Measurements from ENCODE around the gene ARID2.

ARID2 gene

DNA sequence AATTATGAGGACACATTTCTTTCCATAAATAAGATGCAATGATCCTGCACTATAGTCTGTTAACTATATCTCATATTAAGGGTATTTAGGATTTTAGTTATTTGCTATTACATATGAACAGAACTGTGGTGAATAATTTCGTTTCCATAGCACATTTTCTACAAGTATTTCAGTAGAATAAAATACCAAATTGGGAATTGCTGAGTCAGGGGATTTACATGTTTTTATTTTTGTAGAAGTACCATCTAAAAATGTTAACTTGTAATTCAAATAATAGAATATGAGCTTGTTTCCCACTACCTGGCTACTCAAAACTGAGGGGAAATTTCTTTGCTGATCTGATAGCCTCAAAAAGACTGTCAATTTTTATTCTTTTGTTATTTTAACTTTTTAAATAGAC lies 136.8 kb downstream of the ARID2 start:
- no peak overlapping the region for H2AK5ac ChIP-seq (ENCODE audit: low read depth, low read length)
- no peak overlapping the region for H3K9ac ChIP-seq (ENCODE audit: low read depth, low read length, poor library complexity)
- H3K14ac ChIP-seq (ENCODE audit: low read length) = no peak overlapping the region
- no peak overlapping the region for H2BK5ac ChIP-seq (ENCODE audit: low read length)
- H3K4me3 ChIP-seq (ENCODE audit: low read length in 2 of 2) = no peak overlapping the region
- H2BK120ac ChIP-seq (ENCODE audit: low read depth, low read length) = no peak overlapping the region
- H4K8ac ChIP-seq (ENCODE audit: low read depth, low read length) = no peak overlapping the region
- no CpG with 5 or more reads among the region's 1 CpG for WGBS, 2 donors (ENCODE audit: extremely low coverage in 2 of 2, insufficient read length in 2 of 2, insufficient replicate concordance in 1 of 2)
- DNase-seq (ENCODE audit: low spot score) = no peak
- H3K36me3 ChIP-seq (replicated peaks in 1 of 2; ENCODE audit: control insufficient read depth in 2 of 2, insufficient read depth in 2 of 2, low read length in 2 of 2) = peaks cover 8 to 92% of the 10 kb centered on the region in 2 donors
- no peaks in the 10 kb centered on the region for H3K9me3 ChIP-seq (replicated peaks in 1 of 2; ENCODE audit: control insufficient read depth in 2 of 2, insufficient read depth in 1 of 2, low read depth in 1 of 2, low read length in 2 of 2)
- H3K27ac ChIP-seq (replicated peaks; ENCODE audit: low read length) = no peak overlapping the region
- H3K79me1 ChIP-seq (ENCODE audit: low read depth, low read length) = no peaks in the 10 kb centered on the region
- no peaks in the 10 kb centered on the region for H3K4me1 ChIP-seq (ENCODE audit: control insufficient read depth in 2 of 2, insufficient read depth in 1 of 2, low read depth in 1 of 2, low read length in 2 of 2)
- H3K18ac ChIP-seq (ENCODE audit: low read length) = no peak overlapping the region
- no peak overlapping the region for H2AFZ ChIP-seq (ENCODE audit: low read length)
- no peak overlapping the region for H3K4me2 ChIP-seq (ENCODE audit: insufficient read depth, low read length, poor library complexity, severe bottlenecking)
- no peaks in the 10 kb centered on the region for H3K27me3 ChIP-seq (ENCODE audit: control insufficient read depth in 3 of 3, insufficient read depth in 3 of 3, low read depth in 1 of 3, low read length in 3 of 3)
- H2BK15ac ChIP-seq (ENCODE audit: low read length) = no peak overlapping the region
- no peak overlapping the region for H4K91ac ChIP-seq (ENCODE audit: low read depth, low read length, poor library complexity)
- H3K23ac ChIP-seq (ENCODE audit: low read depth, low read length, poor library complexity) = no peak overlapping the region
- H2BK12ac ChIP-seq (ENCODE audit: low read length) = no peak overlapping the region
- no peak overlapping the region for H3K4ac ChIP-seq (ENCODE audit: low read length)

DNA sequence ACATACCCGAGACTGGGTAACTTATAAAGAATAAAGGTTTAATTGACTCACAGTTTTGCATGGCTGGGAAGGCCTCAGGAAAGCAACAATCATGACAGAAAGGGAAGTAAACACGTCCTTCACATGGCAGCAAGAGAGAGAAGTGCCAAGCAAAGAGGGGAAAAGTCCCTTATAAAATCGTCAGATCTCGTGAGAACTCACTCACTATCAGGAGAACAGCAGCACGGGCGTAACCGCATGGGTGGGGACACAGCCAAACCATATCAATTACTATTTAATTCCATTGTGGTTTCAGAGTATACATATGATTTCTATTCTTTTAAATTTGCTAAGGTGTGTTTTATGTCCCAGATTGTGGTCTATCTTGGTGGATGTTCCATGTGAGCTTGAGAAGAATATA lies 142.9 kb downstream of the ARID2 start:
- Histone ChIP-seq H2BK120ac (ENCODE audit: low read depth, low read length) (no peak overlapping the region), H3K9me3 (replicated peaks in 1 of 2; ENCODE audit: control insufficient read depth in 2 of 2, insufficient read depth in 1 of 2, low read depth in 1 of 2, low read length in 2 of 2) (peaks cover 2 to 37% of the 10 kb centered on the region in 2 donors), H3K14ac (ENCODE audit: low read length) (no peak overlapping the region), H2BK12ac (ENCODE audit: low read length) (no peak overlapping the region), H3K23ac (ENCODE audit: low read depth, low read length, poor library complexity) (no peak overlapping the region), H3K79me1 (ENCODE audit: low read depth, low read length) (no peaks in the 10 kb centered on the region), H3K36me3 (replicated peaks in 1 of 2; ENCODE audit: control insufficient read depth in 2 of 2, insufficient read depth in 2 of 2, low read length in 2 of 2) (peaks cover 14 to 93% of the 10 kb centered on the region in 2 donors), H2AFZ (ENCODE audit: low read length) (no peak overlapping the region), H2AK5ac (ENCODE audit: low read depth, low read length) (no peak overlapping the region), H3K4me2 (ENCODE audit: insufficient read depth, low read length, poor library complexity, severe bottlenecking) (no peak overlapping the region), H4K91ac (ENCODE audit: low read depth, low read length, poor library complexity) (no peak overlapping the region), H3K4me1 (ENCODE audit: control insufficient read depth in 2 of 2, insufficient read depth in 1 of 2, low read depth in 1 of 2, low read length in 2 of 2) (no peaks in the 10 kb centered on the region), H3K27me3 (ENCODE audit: control insufficient read depth in 3 of 3, insufficient read depth in 3 of 3, low read depth in 1 of 3, low read length in 3 of 3) (no peaks in the 10 kb centered on the region), H2BK15ac (ENCODE audit: low read length) (no peak overlapping the region), H3K9ac (ENCODE audit: low read depth, low read length, poor library complexity) (no peak overlapping the region), H4K8ac (ENCODE audit: low read depth, low read length) (no peak overlapping the region), H3K4me3 (ENCODE audit: low read length in 2 of 2) (no peak overlapping the region), H3K27ac (replicated peaks; ENCODE audit: low read length) (no peak overlapping the region), H2BK5ac (ENCODE audit: low read length) (no peak overlapping the region), H3K18ac (ENCODE audit: low read length) (no peak overlapping the region), H3K4ac (ENCODE audit: low read length) (no peak overlapping the region)
- no CpG with 5 or more reads among the region's 7 CpGs for WGBS, 2 donors (ENCODE audit: extremely low coverage in 2 of 2, insufficient read length in 2 of 2, insufficient replicate concordance in 1 of 2)
- no peak for DNase-seq (ENCODE audit: low spot score)

DNA sequence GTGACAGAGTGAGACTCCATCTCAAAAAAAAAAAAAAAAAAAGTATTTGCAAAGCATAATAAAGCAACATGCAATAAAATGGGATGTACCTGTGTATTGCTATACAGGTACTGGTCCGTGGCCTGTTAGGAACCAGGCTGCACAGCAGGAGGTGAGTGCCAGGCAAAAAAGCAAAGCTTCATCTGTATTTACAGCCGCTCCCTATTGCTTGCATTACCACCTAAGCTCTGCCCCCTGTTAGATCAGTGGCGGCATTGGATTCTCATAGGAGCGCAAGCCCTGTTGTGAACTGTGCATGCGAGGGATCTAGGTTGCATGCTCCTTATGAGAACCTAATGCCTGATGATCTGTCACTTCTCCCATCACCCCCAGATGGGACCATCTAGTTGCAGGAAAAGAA lies 147.6 kb downstream of the ARID2 start:
- Histone ChIP-seq H4K8ac (ENCODE audit: low read depth, low read length) (no peak overlapping the region), H2BK15ac (ENCODE audit: low read length) (no peak overlapping the region), H2AK5ac (ENCODE audit: low read depth, low read length) (no peak overlapping the region), H2BK12ac (ENCODE audit: low read length) (no peak overlapping the region), H3K4ac (ENCODE audit: low read length) (no peak overlapping the region), H3K9me3 (replicated peaks in 1 of 2; ENCODE audit: control insufficient read depth in 2 of 2, insufficient read depth in 1 of 2, low read depth in 1 of 2, low read length in 2 of 2) (peaks cover 2 to 38% of the 10 kb centered on the region in 2 donors), H3K4me3 (ENCODE audit: low read length in 2 of 2) (no peak overlapping the region), H2AFZ (ENCODE audit: low read length) (no peak overlapping the region), H2BK120ac (ENCODE audit: low read depth, low read length) (no peak overlapping the region), H3K27ac (replicated peaks; ENCODE audit: low read length) (no peak overlapping the region), H3K4me1 (ENCODE audit: control insufficient read depth in 2 of 2, insufficient read depth in 1 of 2, low read depth in 1 of 2, low read length in 2 of 2) (peaks cover 0 to 8% of the 10 kb centered on the region in 2 donors), H3K4me2 (ENCODE audit: insufficient read depth, low read length, poor library complexity, severe bottlenecking) (no peak overlapping the region), H3K18ac (ENCODE audit: low read length) (no peak overlapping the region), H3K9ac (ENCODE audit: low read depth, low read length, poor library complexity) (no peak overlapping the region), H3K14ac (ENCODE audit: low read length) (no peak overlapping the region), H3K27me3 (ENCODE audit: control insufficient read depth in 3 of 3, insufficient read depth in 3 of 3, low read depth in 1 of 3, low read length in 3 of 3) (no peaks in the 10 kb centered on the region), H3K23ac (ENCODE audit: low read depth, low read length, poor library complexity) (no peak overlapping the region), H4K91ac (ENCODE audit: low read depth, low read length, poor library complexity) (no peak overlapping the region), H3K36me3 (replicated peaks in 1 of 2; ENCODE audit: control insufficient read depth in 2 of 2, insufficient read depth in 2 of 2, low read length in 2 of 2) (peaks cover 14 to 86% of the 10 kb centered on the region in 2 donors), H2BK5ac (ENCODE audit: low read length) (no peak overlapping the region), H3K79me1 (ENCODE audit: low read depth, low read length) (no peaks in the 10 kb centered on the region)
- no peak for DNase-seq (ENCODE audit: low spot score)
- WGBS, 2 donors (ENCODE audit: extremely low coverage in 2 of 2, insufficient read length in 2 of 2, insufficient replicate concordance in 1 of 2) = no CpG with 5 or more reads among the region's 5 CpGs

DNA sequence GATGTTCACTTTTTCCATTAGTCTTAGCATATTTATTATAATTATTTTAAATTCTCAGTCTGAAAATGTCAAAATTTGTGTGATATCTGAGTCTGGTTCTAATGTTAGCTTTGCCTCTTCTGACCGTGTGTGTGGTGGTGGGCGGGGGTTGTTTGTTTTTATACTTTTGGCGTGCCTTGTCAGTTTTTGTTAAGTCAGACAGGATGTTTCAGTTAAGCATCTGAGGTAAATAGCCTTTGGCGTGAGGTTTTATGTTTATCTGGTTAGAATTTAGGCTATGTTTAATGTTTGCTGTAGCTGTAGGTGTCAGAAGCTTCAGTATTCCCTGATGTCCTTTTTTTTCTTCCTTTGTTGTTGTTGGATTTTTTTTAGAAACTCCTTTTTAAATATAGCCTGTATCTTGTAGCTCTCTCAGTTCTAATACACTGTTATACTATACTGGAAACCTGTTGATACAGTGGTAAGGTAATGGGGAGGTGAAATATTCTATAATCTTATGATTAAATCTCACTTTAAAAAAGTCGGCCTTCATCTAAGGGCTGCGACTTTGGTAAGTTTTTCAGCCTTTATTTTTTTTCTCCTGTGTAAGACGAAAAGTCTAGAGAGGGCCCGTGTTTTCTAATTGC lies 149.2 kb downstream of the ARID2 start:
- peaks cover 12 to 85% of the 10 kb centered on the region in 2 donors for H3K36me3 ChIP-seq (replicated peaks in 1 of 2; ENCODE audit: control insufficient read depth in 2 of 2, insufficient read depth in 2 of 2, low read length in 2 of 2)
- H3K9me3 ChIP-seq (replicated peaks in 1 of 2; ENCODE audit: control insufficient read depth in 2 of 2, insufficient read depth in 1 of 2, low read depth in 1 of 2, low read length in 2 of 2) = peaks cover 2 to 37% of the 10 kb centered on the region in 2 donors
- no peak overlapping the region for H3K14ac ChIP-seq (ENCODE audit: low read length)
- H2BK5ac ChIP-seq (ENCODE audit: low read length) = no peak overlapping the region
- no peak overlapping the region for H3K9ac ChIP-seq (ENCODE audit: low read depth, low read length, poor library complexity)
- no peaks in the 10 kb centered on the region for H3K27me3 ChIP-seq (ENCODE audit: control insufficient read depth in 3 of 3, insufficient read depth in 3 of 3, low read depth in 1 of 3, low read length in 3 of 3)
- no peak overlapping the region for H3K23ac ChIP-seq (ENCODE audit: low read depth, low read length, poor library complexity)
- H3K4me1 ChIP-seq (ENCODE audit: control insufficient read depth in 2 of 2, insufficient read depth in 1 of 2, low read depth in 1 of 2, low read length in 2 of 2) = peaks cover 0 to 8% of the 10 kb centered on the region in 2 donors
- H4K8ac ChIP-seq (ENCODE audit: low read depth, low read length) = no peak overlapping the region
- DNase-seq (ENCODE audit: low spot score) = no peak
- H2BK12ac ChIP-seq (ENCODE audit: low read length) = no peak overlapping the region
- H3K4me3 ChIP-seq (ENCODE audit: low read length in 2 of 2) = no peak overlapping the region
- no peak overlapping the region for H3K27ac ChIP-seq (replicated peaks; ENCODE audit: low read length)
- H4K91ac ChIP-seq (ENCODE audit: low read depth, low read length, poor library complexity) = no peak overlapping the region
- H2BK15ac ChIP-seq (ENCODE audit: low read length) = no peak overlapping the region
- no peak overlapping the region for H3K18ac ChIP-seq (ENCODE audit: low read length)
- no peaks in the 10 kb centered on the region for H3K79me1 ChIP-seq (ENCODE audit: low read depth, low read length)
- H3K4me2 ChIP-seq (ENCODE audit: insufficient read depth, low read length, poor library complexity, severe bottlenecking) = no peak overlapping the region
- H2BK120ac ChIP-seq (ENCODE audit: low read depth, low read length) = no peak overlapping the region
- no peak overlapping the region for H2AK5ac ChIP-seq (ENCODE audit: low read depth, low read length)
- H2AFZ ChIP-seq (ENCODE audit: low read length) = no peak overlapping the region
- H3K4ac ChIP-seq (ENCODE audit: low read length) = no peak overlapping the region
- WGBS, 2 donors (ENCODE audit: extremely low coverage in 2 of 2, insufficient read length in 2 of 2, insufficient replicate concordance in 1 of 2) = no CpG with 5 or more reads among the region's 8 CpGs
